Endothelial cell (in vitro differentiated cells): Measurements from ENCODE around the gene AFMID. TPM values are rescaled to one million over a fixed set of nuclear protein-coding genes. Genes with fewer than 3 reads are reported as not detected.

ENCODE experiments used
- DNase-seq: peaks from one replicate; pipeline ENCODE4 v3.0.0; 2021; ENCODE audit warnings: low spot score
- H3K27ac Mint-ChIP-seq: one replicate; pipeline ENCODE4 v1.8.0; 2021; ENCODE audit warnings: mixed read lengths, inconsistent platforms; ENCODE audit not compliant: unreplicated experiment
- H3K27me3 Mint-ChIP-seq: one replicate; pipeline ENCODE4 v1.8.0; 2021; ENCODE audit warnings: mild to moderate bottlenecking, moderate library complexity, mixed read lengths, inconsistent platforms; ENCODE audit not compliant: unreplicated experiment
- H3K36me3 Mint-ChIP-seq: one replicate; pipeline ENCODE4 v1.8.0; 2021; ENCODE audit warnings: mild to moderate bottlenecking, low read depth, mixed read lengths, inconsistent platforms; ENCODE audit not compliant: unreplicated experiment
- H3K4me1 Mint-ChIP-seq: one replicate; pipeline ENCODE4 v1.8.0; 2021; ENCODE audit warnings: mild to moderate bottlenecking, mixed read lengths, inconsistent platforms; ENCODE audit not compliant: unreplicated experiment
- H3K4me3 Mint-ChIP-seq: one replicate; pipeline ENCODE4 v1.8.0; 2021; ENCODE audit warnings: mild to moderate bottlenecking, mixed read lengths, inconsistent platforms; ENCODE audit not compliant: unreplicated experiment
- H3K9me3 Mint-ChIP-seq: one replicate; pipeline ENCODE4 v1.8.0; 2021; ENCODE audit warnings: mixed read lengths, inconsistent platforms; ENCODE audit not compliant: unreplicated experiment
- total RNA-seq: library from RNA; stranded (reverse); fragmentation: NEBNext Ultra II Directional; extraction: Animal tissue kit (Norgen Biotek cat#: 25700); gene quantifications from one replicate; pipeline ENCODE4 v1.2.1, GENCODE V29; 2021; ENCODE audit not compliant: unreplicated experiment
- TF ChIP-seq, protein P1 (sequence below): fragments of 200-600 bp; sonication (generic); IDR thresholded peaks from one replicate; pipeline ENCODE4 v1.5.0; 2021; ENCODE audit warnings: antibody characterized with exemption; ENCODE audit not compliant: unreplicated experiment

Gene AFMID
- total RNA-seq, 1 donor from 2014 or later = 135 TPM

DNA sequence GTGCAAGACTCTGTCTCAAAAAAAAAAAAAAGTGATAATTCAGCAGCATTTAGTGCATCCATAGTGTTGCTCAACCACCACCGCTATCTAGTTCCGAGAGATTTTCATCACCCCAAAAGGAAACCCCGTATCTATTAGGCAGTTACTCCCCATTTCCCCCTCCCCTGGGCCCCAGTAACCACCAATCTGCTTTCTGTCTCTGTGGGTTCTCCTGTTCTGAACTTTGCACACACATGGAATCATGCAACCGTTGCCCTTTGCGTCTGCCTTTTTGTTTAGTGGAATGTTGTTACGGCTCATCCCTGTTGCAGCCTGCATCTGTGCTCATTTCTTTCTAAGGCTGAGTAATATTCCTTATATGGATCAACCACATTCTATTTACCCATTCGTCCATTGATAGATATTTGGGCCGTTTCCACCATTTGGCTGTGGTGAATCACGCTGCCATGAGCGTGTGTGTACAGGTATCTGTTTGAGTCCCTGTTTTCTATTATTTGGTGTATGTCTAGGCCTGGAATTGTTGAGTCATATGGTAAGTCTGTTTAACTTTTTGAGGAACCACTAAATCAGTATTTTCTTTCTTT is 27.5 kb upstream of the AFMID start:
- H3K9me3 Mint-ChIP-seq = no peaks in the 10 kb centered on the region
- H3K4me1 Mint-ChIP-seq = peaks cover 7% of the 10 kb centered on the region
- peaks cover 6% of the 10 kb centered on the region for H3K27me3 Mint-ChIP-seq
- peaks cover 3% of the 10 kb centered on the region for H3K36me3 Mint-ChIP-seq
- H3K27ac Mint-ChIP-seq = no peak overlapping the region
- DNase-seq = no peak
- TF ChIP-seq, protein P1, sequence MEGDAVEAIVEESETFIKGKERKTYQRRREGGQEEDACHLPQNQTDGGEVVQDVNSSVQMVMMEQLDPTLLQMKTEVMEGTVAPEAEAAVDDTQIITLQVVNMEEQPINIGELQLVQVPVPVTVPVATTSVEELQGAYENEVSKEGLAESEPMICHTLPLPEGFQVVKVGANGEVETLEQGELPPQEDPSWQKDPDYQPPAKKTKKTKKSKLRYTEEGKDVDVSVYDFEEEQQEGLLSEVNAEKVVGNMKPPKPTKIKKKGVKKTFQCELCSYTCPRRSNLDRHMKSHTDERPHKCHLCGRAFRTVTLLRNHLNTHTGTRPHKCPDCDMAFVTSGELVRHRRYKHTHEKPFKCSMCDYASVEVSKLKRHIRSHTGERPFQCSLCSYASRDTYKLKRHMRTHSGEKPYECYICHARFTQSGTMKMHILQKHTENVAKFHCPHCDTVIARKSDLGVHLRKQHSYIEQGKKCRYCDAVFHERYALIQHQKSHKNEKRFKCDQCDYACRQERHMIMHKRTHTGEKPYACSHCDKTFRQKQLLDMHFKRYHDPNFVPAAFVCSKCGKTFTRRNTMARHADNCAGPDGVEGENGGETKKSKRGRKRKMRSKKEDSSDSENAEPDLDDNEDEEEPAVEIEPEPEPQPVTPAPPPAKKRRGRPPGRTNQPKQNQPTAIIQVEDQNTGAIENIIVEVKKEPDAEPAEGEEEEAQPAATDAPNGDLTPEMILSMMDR = no peak
- no peak overlapping the region for H3K4me3 Mint-ChIP-seq

GRCh38 chr17:78163881-78164747 is 23.0 kb upstream of the AFMID start:
- DNase-seq = no peak
- no peaks in the 10 kb centered on the region for H3K4me1 Mint-ChIP-seq

GRCh38 chr17:78164748-78165607 is 22.2 kb upstream of the AFMID start:
- Mint-ChIP-seq H3K4me1 (no peaks in the 10 kb centered on the region), H3K4me3 (no peak overlapping the region), H3K9me3 (no peaks in the 10 kb centered on the region), H3K36me3 (peaks cover under 1% of the 10 kb centered on the region), H3K27me3 (peaks cover 8% of the 10 kb centered on the region), H3K27ac (no peak overlapping the region)
- TF ChIP-seq, protein P1 = no peak
- DNase-seq = no peak

More at GRCh38 chr17:78163881-78164747, 23.0 kb upstream of the AFMID start:
- Mint-ChIP-seq H3K27ac (no peak overlapping the region), H3K36me3 (peaks cover 3% of the 10 kb centered on the region), H3K4me3 (no peak overlapping the region), H3K27me3 (peaks cover 8% of the 10 kb centered on the region), H3K9me3 (no peaks in the 10 kb centered on the region)
- TF ChIP-seq, protein P1 = no peak

GRCh38 chr17:78166416-78166815 is 20.7 kb upstream of the AFMID start:
- no peaks in the 10 kb centered on the region for H3K36me3 Mint-ChIP-seq
- DNase-seq = no peak
- H3K27ac Mint-ChIP-seq = no peak overlapping the region
- H3K9me3 Mint-ChIP-seq = no peaks in the 10 kb centered on the region
- peaks cover 2% of the 10 kb centered on the region for H3K4me1 Mint-ChIP-seq
- no peak overlapping the region for H3K4me3 Mint-ChIP-seq
- H3K27me3 Mint-ChIP-seq = peaks cover 5% of the 10 kb centered on the region
- TF ChIP-seq, protein P1 = no peak
